Gastrocnemius medialis (tissue), 4 donors: ENCODE results near the gene ZNF407. TPM values are rescaled to one million over a fixed set of nuclear protein-coding genes. Genes with fewer than 3 reads are reported as not detected.

Experiments used
- ATAC-seq, 2 donors: fragments of 150-250 bp; one replicate each; pipeline ENCODE4 v1.9.1; 2016
- DNase-seq, 2 donors: peaks; one replicate each; pipeline ENCODE4 v3.0.0-alpha.2; 2019
- H3K27ac ChIP-seq, 4 donors: fragments of 200-600 bp; sonication (generic); 1 replicate in 1 of 4; 2 replicates in 3 of 4; pipeline ENCODE4 v1.5.1; 2016 to 2018; ENCODE audit warnings: mild to moderate bottlenecking in 2 of 4, moderate library complexity in 1 of 4
- H3K27me3 ChIP-seq, 3 donors: fragments of 200-600 bp; sonication (generic) in 2 of 3; 1 replicate in 1 of 3; 2 replicates in 2 of 3; pipeline versions ENCODE4 v1.5.1 to v1.6.0; 2016 to 2019; ENCODE audit warnings: mild to moderate bottlenecking in 1 of 3, moderate library complexity in 1 of 3
- H3K36me3 ChIP-seq, 2 donors: fragments of 200-600 bp; sonication (generic) in 1 of 2; one replicate each; pipeline ENCODE4 v1.5.1; 2017 to 2018
- H3K4me1 ChIP-seq, 2 donors: fragments of 200-600 bp; sonication (generic) in 1 of 2; one replicate each; pipeline ENCODE4 v1.5.1; 2016 to 2017; ENCODE audit warnings: mild to moderate bottlenecking in 2 of 2
- H3K4me3 ChIP-seq, 4 donors: fragments of 200-600 bp; sonication (generic) in 3 of 4; 1 replicate in 1 of 4; 2 replicates in 3 of 4; pipeline ENCODE4 v1.5.1; 2016 to 2019; ENCODE audit warnings: mild to moderate bottlenecking in 2 of 4
- H3K9me3 ChIP-seq, 3 donors: fragments of 200-600 bp; sonication (generic) in 2 of 3; 1 replicate in 1 of 3; 2 replicates in 2 of 3; pipeline ENCODE4 v1.5.1; 2016 to 2019
- POLR2A ChIP-seq, 2 donors: fragments of 450-650 bp; IDR thresholded peaks; one replicate each; pipeline ENCODE4 v1.6.1; 2017; ENCODE audit warnings: antibody characterized with exemption in 2 of 2, mild to moderate bottlenecking in 2 of 2, moderate library complexity in 2 of 2
- in situ Hi-C, 4 donors: fragments of 200-750 bp; cut with MboI; loops; one replicate each; pipeline versions ENCODE4 v1.15.0 to v1.8.0; 2017; ENCODE audit warnings: low sequenced_read_pairs in 4 of 4
- intact Hi-C: fragments of 100-400 bp; cut with DNase I; formaldehyde crosslinking; loops from one replicate; pipeline ENCODE4 v1.15.1; 2023; ENCODE audit warnings: low total_unique reads
- total RNA-seq, 4 donors: library from RNA; depleted of rRNA; stranded (reverse); fragments of >200 nt; gene quantifications; one replicate each; pipeline versions ENCODE4 v1.1.0 to v1.2.3, GENCODE V29; 2016
- TF ChIP-seq, protein P1 (sequence below), 5 experiments: fragments of 450-650 bp in 3 of 5; fragments of 200-600 bp in 2 of 5; sonication (generic) in 2 of 5; IDR thresholded peaks in 4 of 5; conservative IDR thresholded peaks in 1 of 5; 1 replicate in 4 of 5; 2 replicates in 1 of 5; pipeline ENCODE4 v1.5.1; 2016 to 2019; ENCODE audit warnings: antibody characterized with exemption in 5 of 5, mild to moderate bottlenecking in 3 of 5, moderate library complexity in 3 of 5

ZNF407 gene
- total RNA-seq, 4 donors from 2014 or later, result 5.9 to 11.4 (median 9.2) TPM

DNA sequence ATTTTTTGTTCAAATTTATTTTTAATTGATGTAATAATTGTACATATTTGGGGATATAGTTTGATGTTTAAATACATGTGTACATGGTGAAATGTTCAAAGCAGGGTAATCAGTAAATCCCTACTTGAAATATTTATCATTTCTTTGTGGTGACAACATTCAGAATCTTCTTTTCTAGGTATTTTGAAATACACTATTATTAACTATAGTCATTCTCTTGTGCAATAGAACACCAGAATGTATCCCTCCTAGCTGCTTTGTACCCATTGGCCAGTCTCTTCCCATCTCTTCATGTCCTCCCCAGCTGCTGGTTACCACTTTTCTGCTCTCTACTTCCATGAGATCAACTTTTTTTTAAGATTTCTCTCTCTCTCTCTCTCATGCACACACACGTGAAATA lies 126.5 kb downstream of the ZNF407 start:
- ATAC-seq (no peak), DNase-seq (no peak)
- H3K36me3 ChIP-seq, result no peaks in the 10 kb centered on the region
- in situ Hi-C loops (no loop called here), intact Hi-C loops (no loop called here)
- H3K27me3 ChIP-seq, result no peaks in the 10 kb centered on the region
- H3K4me1 ChIP-seq, result peaks cover 0 to 25% of the 10 kb centered on the region in 2 donors
- TF ChIP-seq POLR2A (IDR thresholded peaks at IDR 0.05), result no peak
- TF ChIP-seq, protein P1, sequence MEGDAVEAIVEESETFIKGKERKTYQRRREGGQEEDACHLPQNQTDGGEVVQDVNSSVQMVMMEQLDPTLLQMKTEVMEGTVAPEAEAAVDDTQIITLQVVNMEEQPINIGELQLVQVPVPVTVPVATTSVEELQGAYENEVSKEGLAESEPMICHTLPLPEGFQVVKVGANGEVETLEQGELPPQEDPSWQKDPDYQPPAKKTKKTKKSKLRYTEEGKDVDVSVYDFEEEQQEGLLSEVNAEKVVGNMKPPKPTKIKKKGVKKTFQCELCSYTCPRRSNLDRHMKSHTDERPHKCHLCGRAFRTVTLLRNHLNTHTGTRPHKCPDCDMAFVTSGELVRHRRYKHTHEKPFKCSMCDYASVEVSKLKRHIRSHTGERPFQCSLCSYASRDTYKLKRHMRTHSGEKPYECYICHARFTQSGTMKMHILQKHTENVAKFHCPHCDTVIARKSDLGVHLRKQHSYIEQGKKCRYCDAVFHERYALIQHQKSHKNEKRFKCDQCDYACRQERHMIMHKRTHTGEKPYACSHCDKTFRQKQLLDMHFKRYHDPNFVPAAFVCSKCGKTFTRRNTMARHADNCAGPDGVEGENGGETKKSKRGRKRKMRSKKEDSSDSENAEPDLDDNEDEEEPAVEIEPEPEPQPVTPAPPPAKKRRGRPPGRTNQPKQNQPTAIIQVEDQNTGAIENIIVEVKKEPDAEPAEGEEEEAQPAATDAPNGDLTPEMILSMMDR (IDR thresholded peaks at IDR 0.05 in 4 of 5, conservative IDR thresholded peaks at IDR 0.05 in 1 of 5), result no peak
- H3K27ac ChIP-seq, result no peak overlapping the region
- H3K4me3 ChIP-seq, result no peak overlapping the region
- no peaks in the 10 kb centered on the region for H3K9me3 ChIP-seq

DNA sequence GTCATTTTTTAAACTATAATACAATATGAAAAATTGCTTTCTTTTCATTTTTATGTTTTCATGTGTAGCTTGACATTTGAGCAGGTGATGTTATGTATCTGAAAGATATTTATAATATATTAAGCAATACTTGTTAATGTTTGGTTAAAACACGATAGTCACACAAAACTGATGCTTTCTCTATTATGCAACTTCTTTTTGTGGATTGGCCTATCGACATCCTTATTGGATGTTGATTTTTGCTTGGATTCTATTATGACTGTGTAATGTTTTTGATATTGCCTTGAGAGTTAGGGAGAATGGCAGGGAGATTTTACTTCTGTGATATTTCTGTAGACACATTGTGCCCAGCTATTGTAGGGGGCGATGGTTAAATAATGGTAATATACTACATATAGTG lies 128.0 kb downstream of the ZNF407 start:
- ATAC-seq (no peak), DNase-seq (no peak)
- H3K36me3 ChIP-seq, result no peaks in the 10 kb centered on the region
- no peaks in the 10 kb centered on the region for H3K9me3 ChIP-seq
- no peak overlapping the region for H3K27ac ChIP-seq
- intact Hi-C loops (no loop called here), in situ Hi-C loops (no loop called here)
- H3K27me3 ChIP-seq, result no peaks in the 10 kb centered on the region
- TF ChIP-seq POLR2A (IDR thresholded peaks at IDR 0.05), result no peak
- TF ChIP-seq, protein P1 (IDR thresholded peaks at IDR 0.05 in 4 of 5, conservative IDR thresholded peaks at IDR 0.05 in 1 of 5), result no peak
- peaks cover 0 to 25% of the 10 kb centered on the region in 2 donors for H3K4me1 ChIP-seq
- no peak overlapping the region for H3K4me3 ChIP-seq

DNA sequence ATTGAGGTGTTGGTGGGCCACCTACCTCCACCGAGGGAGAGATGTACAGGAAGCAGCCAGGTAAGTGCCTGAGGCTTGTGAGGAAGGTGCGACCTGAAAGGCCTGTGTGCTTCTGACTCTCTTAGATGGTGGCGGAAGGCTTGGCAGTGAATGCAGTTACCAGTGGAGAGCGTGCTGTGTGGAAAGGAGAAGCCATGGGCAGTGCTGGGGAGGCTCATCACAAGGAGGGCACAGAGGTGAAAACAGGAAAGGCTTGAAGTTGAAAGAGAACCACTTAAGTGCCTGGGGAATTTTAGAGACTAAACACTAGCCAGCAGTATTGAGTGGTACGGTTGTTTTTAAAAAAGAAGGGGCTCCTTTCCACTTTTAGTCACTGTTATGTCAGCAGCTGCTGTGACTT lies 130.9 kb downstream of the ZNF407 start:
- intact Hi-C loops, result no loop called here

DNA sequence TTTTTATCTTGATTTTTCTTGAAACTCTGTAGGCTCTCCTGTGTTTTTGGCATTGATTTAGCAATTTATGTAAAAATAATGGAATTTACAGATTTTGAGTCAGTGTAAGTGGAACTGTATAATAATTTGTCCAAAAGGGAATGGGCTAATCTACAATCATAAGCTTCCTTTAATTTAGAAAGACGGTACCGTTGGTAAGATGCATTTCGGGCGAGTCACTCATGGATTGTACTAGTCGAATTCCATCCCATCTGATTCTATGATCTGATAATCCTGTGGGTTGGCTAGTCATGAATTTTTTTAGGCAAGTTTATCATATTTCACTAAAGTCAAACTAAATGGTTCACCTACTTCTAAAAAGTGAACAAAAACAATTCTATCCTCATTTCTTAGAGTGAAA lies 133.4 kb downstream of the ZNF407 start:
- in situ Hi-C loops, result no loop called here
- Histone ChIP-seq H3K27me3 (no peaks in the 10 kb centered on the region), H3K9me3 (no peaks in the 10 kb centered on the region), H3K4me1 (no peaks in the 10 kb centered on the region), H3K27ac (no peak overlapping the region), H3K4me3 (no peak overlapping the region), H3K36me3 (no peaks in the 10 kb centered on the region)
- ATAC-seq (no peak), DNase-seq (no peak)
- TF ChIP-seq, protein P1 (IDR thresholded peaks at IDR 0.05 in 4 of 5, conservative IDR thresholded peaks at IDR 0.05 in 1 of 5), result no peak
- TF ChIP-seq POLR2A (IDR thresholded peaks at IDR 0.05), result no peak
- intact Hi-C loops, result no loop called here

More for the DNA sequence above, 130.9 kb downstream of the ZNF407 start:
- no peak overlapping the region for H3K27ac ChIP-seq
- no peaks in the 10 kb centered on the region for H3K4me1 ChIP-seq
- TF ChIP-seq, protein P1 (IDR thresholded peaks at IDR 0.05 in 4 of 5, conservative IDR thresholded peaks at IDR 0.05 in 1 of 5), result no peak
- no peak for TF ChIP-seq POLR2A (IDR thresholded peaks at IDR 0.05)
- no peak overlapping the region for H3K4me3 ChIP-seq
- ATAC-seq, result no peak
- no peak for DNase-seq
- H3K27me3 ChIP-seq, result no peaks in the 10 kb centered on the region
- H3K36me3 ChIP-seq, result no peaks in the 10 kb centered on the region
- in situ Hi-C loops, result no loop called here
- H3K9me3 ChIP-seq, result no peaks in the 10 kb centered on the region

DNA sequence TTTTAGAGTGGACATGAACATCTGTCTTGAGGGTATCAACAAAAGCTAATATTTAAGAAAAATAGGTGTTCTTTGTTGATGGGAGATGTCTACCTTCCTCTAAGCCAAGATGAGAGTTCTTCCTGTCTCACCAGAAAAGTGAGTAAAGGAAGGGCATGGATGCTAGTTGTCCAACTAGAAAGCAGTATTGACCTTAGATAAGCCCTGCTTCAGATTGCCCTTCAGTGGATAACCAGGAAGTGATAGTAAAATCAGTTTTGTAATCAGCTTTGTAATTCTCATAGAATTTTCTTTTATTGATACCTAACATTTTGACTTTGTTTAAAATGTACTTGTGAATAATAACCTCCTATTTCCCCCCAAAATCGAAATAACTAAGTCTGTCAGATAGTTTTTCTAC lies 134.7 kb downstream of the ZNF407 start:
- no peak overlapping the region for H3K27ac ChIP-seq
- H3K4me1 ChIP-seq, result no peaks in the 10 kb centered on the region
- H3K27me3 ChIP-seq, result no peaks in the 10 kb centered on the region
- DNase-seq (no peak), ATAC-seq (no peak)
- in situ Hi-C loops, result no loop called here
- TF ChIP-seq, protein P1 (IDR thresholded peaks at IDR 0.05 in 4 of 5, conservative IDR thresholded peaks at IDR 0.05 in 1 of 5), result no peak
- no peak for TF ChIP-seq POLR2A (IDR thresholded peaks at IDR 0.05)
- no peaks in the 10 kb centered on the region for H3K36me3 ChIP-seq
- no peak overlapping the region for H3K4me3 ChIP-seq
- intact Hi-C loops, result no loop called here
- H3K9me3 ChIP-seq, result no peaks in the 10 kb centered on the region
